Fibroblast of pulmonary artery (primary cell): Measurements from ENCODE around the gene TFAM.

ENCODE experiments used
- DNase-seq: peaks from one replicate; pipeline ENCODE4 v3.0.0-alpha.2; 2010; ENCODE audit warnings: low read depth
- H3K4me3 ChIP-seq: replicated peaks from 2 replicates; pipeline ENCODE4 v1.5.1; 2011; ENCODE audit warnings: low read depth, mild to moderate bottlenecking, control low read depth, low read length, moderate library complexity
- TF ChIP-seq, protein P1 (sequence below): IDR thresholded peaks from 2 replicates; pipeline ENCODE4 v1.5.1; 2011; ENCODE audit warnings: mild to moderate bottlenecking, control low read depth, low read length, inconsistent platforms; ENCODE audit errors: missing control alignments

The TFAM gene

DNA sequence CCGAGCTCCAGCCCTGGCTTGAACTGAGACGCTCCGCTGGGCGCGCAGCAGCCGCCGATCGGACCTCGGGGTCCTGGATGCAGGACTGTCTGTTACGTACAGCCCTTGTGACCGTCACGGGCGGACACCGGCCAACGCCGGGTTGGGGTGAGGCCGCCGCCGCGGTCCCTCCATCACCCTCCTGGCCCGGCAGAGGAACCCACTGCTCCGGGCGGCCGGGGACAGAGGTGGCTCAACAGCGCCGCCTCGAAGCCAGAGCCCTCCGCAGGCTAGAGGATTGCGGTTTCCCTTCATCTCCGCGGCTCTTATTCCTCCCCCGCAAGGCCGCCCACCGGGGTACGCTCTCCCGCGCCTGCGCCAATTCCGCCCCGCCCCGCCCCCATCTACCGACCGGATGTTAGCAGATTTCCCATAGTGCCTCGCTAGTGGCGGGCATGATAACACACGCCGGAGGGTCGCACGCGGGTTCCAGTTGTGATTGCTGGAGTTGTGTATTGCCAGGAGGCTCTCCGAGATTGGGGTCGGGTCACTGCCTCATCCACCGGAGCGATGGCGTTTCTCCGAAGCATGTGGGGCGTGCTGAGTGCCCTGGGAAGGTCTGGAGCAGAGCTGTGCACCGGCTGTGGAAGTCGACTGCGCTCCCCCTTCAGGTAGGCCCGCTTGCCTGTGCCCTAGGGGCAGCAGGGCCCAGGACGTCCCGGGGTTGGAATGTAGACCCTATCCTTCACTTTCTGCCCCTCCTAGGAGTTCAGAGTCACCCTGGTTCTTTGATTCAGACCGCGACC is at the start of gene TFAM:
TSS of gene TFAM (plus strand) at position 412 of the 785 bp plus-strand sequence. CDS start at position 550, 138 bp downstream.
- peak within 1 kb of the TSS; percentile 72 for H3K4me3 ChIP-seq
- DNase-seq = peak; percentile 95
- TF ChIP-seq, protein P1, sequence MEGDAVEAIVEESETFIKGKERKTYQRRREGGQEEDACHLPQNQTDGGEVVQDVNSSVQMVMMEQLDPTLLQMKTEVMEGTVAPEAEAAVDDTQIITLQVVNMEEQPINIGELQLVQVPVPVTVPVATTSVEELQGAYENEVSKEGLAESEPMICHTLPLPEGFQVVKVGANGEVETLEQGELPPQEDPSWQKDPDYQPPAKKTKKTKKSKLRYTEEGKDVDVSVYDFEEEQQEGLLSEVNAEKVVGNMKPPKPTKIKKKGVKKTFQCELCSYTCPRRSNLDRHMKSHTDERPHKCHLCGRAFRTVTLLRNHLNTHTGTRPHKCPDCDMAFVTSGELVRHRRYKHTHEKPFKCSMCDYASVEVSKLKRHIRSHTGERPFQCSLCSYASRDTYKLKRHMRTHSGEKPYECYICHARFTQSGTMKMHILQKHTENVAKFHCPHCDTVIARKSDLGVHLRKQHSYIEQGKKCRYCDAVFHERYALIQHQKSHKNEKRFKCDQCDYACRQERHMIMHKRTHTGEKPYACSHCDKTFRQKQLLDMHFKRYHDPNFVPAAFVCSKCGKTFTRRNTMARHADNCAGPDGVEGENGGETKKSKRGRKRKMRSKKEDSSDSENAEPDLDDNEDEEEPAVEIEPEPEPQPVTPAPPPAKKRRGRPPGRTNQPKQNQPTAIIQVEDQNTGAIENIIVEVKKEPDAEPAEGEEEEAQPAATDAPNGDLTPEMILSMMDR = peak; percentile 52

DNA sequence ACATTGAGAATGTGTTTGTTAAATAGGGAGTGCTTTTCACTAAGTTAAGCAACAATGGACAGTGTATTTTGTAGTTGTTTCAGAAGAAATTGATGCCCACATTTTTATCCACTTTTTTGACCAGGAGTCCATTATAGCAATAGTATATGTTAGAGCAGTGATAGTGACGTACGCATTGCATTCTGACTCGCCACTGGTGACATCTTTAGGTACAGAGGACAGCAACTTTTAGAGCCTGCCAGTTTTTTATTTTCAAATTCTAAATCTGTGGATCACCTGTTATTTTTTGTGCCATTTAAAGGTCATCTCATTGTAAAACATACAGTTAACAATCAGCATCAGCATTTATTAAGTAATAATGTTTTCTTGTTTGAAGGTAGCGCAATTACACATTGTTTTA is 49.0 kb upstream of the TFAM start:
- TF ChIP-seq, protein P1 = no peak
- H3K4me3 ChIP-seq = peak overlapping the region; percentile 81
- DNase-seq = no peak

DNA sequence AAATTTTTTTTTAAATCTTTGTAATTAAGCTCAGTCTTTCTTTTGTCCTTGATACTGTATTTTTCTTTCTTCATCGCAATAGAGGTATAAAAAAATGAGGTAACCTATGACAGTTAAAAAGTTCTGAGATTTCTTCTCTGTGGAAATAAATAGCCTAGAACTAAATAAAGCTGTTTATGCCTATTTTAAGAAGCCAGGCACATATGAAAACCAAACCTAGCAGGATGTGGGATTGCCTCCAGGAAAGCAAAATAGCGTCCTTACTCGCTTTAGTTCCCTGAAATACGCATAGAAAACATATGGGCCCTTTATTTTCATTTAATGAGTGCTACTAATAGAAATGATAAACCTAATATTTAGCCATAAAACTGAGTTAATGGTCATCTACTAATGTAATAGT is 43.8 kb upstream of the TFAM start:
- no peak for DNase-seq
- TF ChIP-seq, protein P1 = no peak
- no peak overlapping the region for H3K4me3 ChIP-seq

DNA sequence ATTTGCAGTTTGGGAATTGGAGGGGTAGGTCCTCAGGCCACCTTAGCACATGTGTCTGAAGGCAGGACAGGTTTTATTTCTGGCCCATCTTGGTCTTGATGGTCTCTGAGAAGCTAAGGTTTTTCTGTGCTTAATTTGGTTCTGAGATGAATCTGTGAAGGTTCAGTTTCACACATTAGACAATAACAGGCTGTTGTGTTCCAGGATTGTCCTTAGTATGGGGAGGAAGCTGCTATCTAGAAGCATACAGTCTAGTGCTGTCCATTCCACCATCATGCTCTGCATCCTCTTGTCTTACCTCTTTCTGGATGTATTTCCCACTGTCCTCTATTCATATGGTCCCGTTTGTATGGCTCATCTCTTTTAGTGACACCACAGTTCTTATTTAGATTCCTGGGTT is 43.3 kb upstream of the TFAM start:
- no peak for DNase-seq
- TF ChIP-seq, protein P1 = no peak
- H3K4me3 ChIP-seq = no peak overlapping the region

DNA sequence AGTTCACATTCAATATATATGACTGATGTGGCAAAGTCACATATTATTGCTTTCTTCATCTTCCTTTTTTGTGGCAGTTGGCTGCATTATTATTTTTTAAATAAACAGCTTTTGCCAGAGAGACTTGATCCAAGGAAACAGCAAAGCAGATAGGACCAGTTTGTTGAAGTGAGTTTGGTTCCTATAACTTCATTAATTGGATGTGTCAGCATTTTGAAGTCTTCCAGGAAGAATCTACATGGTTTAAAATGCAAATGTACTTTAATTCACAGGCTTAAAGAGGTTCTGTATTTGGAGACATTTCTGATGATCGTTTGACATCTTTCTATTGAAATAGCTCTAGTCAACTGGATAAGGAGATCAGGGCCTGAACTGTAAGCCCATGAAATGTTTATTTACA is 37.2 kb upstream of the TFAM start:
- DNase-seq = no peak
- H3K4me3 ChIP-seq = no peak overlapping the region
- TF ChIP-seq, protein P1 = no peak

DNA sequence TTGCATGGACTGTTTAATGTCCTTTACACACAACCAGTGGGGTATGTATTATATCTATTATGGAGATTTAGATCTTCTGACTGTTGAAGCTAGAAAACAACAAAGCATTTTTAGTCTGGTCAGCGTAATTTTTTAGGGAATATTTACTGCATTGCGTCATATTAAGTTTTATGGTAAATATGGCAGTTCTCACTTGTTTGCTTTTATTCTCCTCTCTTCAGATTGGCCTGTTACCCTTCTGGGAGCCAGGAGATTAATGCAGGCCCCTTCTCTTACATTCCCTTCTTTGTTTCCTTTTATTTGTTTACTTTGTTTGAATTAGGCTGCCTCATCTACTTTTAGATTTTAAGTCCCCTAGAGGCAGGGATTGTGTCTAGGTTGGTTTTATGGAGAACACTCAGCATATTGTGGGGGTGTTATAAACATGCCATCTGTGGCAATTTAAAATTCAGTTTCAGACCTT is 36.6 kb upstream of the TFAM start:
- H3K4me3 ChIP-seq = no peak overlapping the region
- TF ChIP-seq, protein P1 = no peak
- DNase-seq = no peak

DNA sequence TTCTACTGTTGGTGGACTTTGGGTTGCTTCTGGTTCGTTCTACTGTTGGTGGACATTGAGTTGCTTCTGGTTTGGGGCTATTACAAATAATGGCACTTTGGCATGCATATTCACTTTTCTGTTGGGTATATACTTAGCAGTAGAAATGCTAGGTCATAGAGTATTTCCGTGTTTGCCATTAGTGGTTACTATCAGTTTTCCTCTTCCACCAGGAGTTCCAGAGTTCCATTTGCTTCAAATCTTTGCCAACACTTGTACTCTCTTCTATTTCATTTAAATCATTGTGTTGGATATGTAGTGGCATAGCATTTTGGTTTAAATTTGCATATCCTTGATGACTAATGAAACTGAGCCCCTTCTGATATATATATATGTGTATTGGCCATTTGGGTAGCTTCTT is 35.2 kb upstream of the TFAM start:
- TF ChIP-seq, protein P1 = no peak
- no peak for DNase-seq
- H3K4me3 ChIP-seq = no peak overlapping the region
